WERI-Rb-1 (cell line): ENCODE data around the gene MARCHF10.

Experiments used
- DNase-seq: peaks from one replicate; pipeline ENCODE4 v3.0.0-alpha.2; 2020
- H3K27ac ChIP-seq: fragments of 250-450 bp; sonication (Bioruptor Pico); 2 replicates; pipeline ENCODE4 v1.5.1; 2020; ENCODE audit warnings: mild to moderate bottlenecking, moderate library complexity
- H3K27me3 ChIP-seq: fragments of 250-450 bp; sonication (Bioruptor Pico); 2 replicates; pipeline ENCODE4 v1.5.1; 2021; ENCODE audit warnings: mild to moderate bottlenecking, low read depth, moderate library complexity; ENCODE audit not compliant: insufficient read depth, severe bottlenecking
- H3K36me3 ChIP-seq: fragments of 250-450 bp; sonication (Bioruptor Pico); 2 replicates; pipeline ENCODE4 v1.5.1; 2020; ENCODE audit warnings: mild to moderate bottlenecking, moderate library complexity
- H3K4me3 ChIP-seq: 2 replicates; pipeline ENCODE4 v1.5.1; 2011; ENCODE audit warnings: low read depth, mild to moderate bottlenecking, control low read depth, low read length
- H3K9me3 ChIP-seq: fragments of 250-450 bp; sonication (Bioruptor Pico); 2 replicates; pipeline ENCODE4 v1.5.1; 2021; ENCODE audit warnings: mild to moderate bottlenecking, moderate library complexity; ENCODE audit not compliant: severe bottlenecking
- TF ChIP-seq, protein P1 (sequence below): IDR thresholded peaks from 2 replicates; pipeline ENCODE4 v1.5.1; 2011; ENCODE audit warnings: low read depth, mild to moderate bottlenecking, control low read depth, inconsistent platforms, low read length

Gene MARCHF10, protein sequence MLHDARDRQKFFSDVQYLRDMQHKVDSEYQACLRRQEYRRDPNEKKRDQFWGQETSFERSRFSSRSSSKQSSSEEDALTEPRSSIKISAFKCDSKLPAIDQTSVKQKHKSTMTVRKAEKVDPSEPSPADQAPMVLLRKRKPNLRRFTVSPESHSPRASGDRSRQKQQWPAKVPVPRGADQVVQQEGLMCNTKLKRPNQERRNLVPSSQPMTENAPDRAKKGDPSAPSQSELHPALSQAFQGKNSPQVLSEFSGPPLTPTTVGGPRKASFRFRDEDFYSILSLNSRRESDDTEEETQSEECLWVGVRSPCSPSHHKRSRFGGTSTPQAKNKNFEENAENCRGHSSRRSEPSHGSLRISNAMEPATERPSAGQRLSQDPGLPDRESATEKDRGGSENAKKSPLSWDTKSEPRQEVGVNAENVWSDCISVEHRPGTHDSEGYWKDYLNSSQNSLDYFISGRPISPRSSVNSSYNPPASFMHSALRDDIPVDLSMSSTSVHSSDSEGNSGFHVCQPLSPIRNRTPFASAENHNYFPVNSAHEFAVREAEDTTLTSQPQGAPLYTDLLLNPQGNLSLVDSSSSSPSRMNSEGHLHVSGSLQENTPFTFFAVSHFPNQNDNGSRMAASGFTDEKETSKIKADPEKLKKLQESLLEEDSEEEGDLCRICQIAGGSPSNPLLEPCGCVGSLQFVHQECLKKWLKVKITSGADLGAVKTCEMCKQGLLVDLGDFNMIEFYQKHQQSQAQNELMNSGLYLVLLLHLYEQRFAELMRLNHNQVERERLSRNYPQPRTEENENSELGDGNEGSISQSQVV

GRCh38 chr17:62807812-62808575 lies at the start of gene MARCHF10:
Gene MARCHF10 (minus strand): TSS chr17:62808314. CDS start chr17:62801735, 6,579 bp downstream.
- Histone ChIP-seq H3K4me3 (peak within 1 kb of the TSS; percentile 45), H3K9me3 (no peaks in the 10 kb centered on the region)
- peak; percentile 71 for DNase-seq

GRCh38 chr17:62857526-62857925 lies 49.4 kb upstream of the MARCHF10 start:
- H3K27me3 ChIP-seq = no peaks in the 10 kb centered on the region
- no peaks in the 10 kb centered on the region for H3K36me3 ChIP-seq
- H3K27ac ChIP-seq = no peak overlapping the region
- no peak overlapping the region for H3K4me3 ChIP-seq
- no peaks in the 10 kb centered on the region for H3K9me3 ChIP-seq
- no peak for DNase-seq
- TF ChIP-seq, protein P1, sequence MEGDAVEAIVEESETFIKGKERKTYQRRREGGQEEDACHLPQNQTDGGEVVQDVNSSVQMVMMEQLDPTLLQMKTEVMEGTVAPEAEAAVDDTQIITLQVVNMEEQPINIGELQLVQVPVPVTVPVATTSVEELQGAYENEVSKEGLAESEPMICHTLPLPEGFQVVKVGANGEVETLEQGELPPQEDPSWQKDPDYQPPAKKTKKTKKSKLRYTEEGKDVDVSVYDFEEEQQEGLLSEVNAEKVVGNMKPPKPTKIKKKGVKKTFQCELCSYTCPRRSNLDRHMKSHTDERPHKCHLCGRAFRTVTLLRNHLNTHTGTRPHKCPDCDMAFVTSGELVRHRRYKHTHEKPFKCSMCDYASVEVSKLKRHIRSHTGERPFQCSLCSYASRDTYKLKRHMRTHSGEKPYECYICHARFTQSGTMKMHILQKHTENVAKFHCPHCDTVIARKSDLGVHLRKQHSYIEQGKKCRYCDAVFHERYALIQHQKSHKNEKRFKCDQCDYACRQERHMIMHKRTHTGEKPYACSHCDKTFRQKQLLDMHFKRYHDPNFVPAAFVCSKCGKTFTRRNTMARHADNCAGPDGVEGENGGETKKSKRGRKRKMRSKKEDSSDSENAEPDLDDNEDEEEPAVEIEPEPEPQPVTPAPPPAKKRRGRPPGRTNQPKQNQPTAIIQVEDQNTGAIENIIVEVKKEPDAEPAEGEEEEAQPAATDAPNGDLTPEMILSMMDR = no peak

More at GRCh38 chr17:62807812-62808575, at the start of gene MARCHF10:
- H3K27ac ChIP-seq = no peak within 1 kb of the TSS
- TF ChIP-seq, protein P1 = no peak
- H3K27me3 ChIP-seq = no peaks in the 10 kb centered on the region
- no peaks in the 10 kb centered on the region for H3K36me3 ChIP-seq

DNA sequence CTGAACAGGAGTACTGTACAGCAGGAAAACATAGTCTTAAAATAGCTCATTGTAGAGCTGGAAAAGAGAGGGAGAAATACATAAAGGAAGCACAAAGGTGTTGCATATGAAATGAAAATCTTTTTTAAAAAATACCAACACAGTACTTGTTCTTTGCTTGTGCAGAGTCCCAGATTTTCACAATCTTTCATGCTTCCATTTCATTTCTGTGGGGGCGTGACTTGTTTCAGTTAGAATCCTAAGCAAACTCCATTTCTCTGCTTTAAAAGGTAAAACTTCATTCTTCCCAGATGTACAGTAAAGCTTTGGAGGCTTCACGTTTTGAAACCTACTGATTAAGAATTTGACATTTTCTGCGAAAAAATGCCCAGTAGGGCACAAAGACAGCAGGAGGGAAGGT lies 48.5 kb upstream of the MARCHF10 start:
- no peaks in the 10 kb centered on the region for H3K27me3 ChIP-seq
- DNase-seq = no peak
- H3K36me3 ChIP-seq = no peaks in the 10 kb centered on the region
- TF ChIP-seq, protein P1 = no peak
- H3K9me3 ChIP-seq = no peaks in the 10 kb centered on the region
- no peak overlapping the region for H3K27ac ChIP-seq
- H3K4me3 ChIP-seq = no peak overlapping the region

- no peaks in the 10 kb centered on the region for H3K27me3 ChIP-seq
- no peaks in the 10 kb centered on the region for H3K9me3 ChIP-seq
- TF ChIP-seq, protein P1 = no peak
- H3K27ac ChIP-seq = no peak overlapping the region
- no peak overlapping the region for H3K4me3 ChIP-seq
- no peak for DNase-seq
- no peaks in the 10 kb centered on the region for H3K36me3 ChIP-seq
Measured at GRCh38 chr17:62855156-62855555, 47.0 kb upstream of the MARCHF10 start.

DNA sequence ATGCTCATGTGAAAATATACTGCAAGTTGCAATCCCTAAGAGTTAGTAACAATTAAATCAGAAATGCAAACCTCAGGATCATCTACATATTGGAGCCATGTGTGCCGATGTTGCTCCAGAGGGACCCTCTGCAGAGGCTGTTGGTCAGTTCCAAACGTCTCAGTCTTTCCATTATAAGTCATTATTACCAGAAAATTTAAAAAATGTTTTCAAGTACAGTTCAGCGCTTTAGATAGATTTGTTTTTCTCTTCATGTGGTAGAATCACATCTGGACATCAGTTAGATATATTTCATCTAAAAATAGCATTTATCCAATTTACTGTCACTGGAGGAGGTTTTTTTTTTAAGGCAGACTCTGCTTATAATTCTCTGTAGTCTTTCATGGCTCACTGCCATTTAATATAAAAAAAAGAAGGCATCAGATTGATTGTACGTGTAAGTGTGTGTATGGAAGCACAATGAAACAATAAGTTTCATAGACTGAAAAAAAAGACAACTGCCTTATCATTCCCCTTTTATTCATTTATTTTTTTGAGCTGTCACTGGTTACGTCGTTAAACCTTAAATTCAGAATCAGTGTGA lies 46.1 kb upstream of the MARCHF10 start:
- DNase-seq = no peak
- no peaks in the 10 kb centered on the region for H3K36me3 ChIP-seq
- H3K27me3 ChIP-seq = no peaks in the 10 kb centered on the region
- TF ChIP-seq, protein P1 = no peak
- H3K9me3 ChIP-seq = no peaks in the 10 kb centered on the region
- H3K4me3 ChIP-seq = no peak overlapping the region
- H3K27ac ChIP-seq = no peak overlapping the region
